Mucosa of gallbladder (tissue), 1 donor: ENCODE results near the gene STARD13. TPM values are rescaled to one million over a fixed set of nuclear protein-coding genes. Genes with fewer than 3 reads are reported as not detected.

Experiments
- DNase-seq: peaks from one replicate; pipeline ENCODE4 v3.0.0-alpha.2; 2020; ENCODE audit warnings: low spot score
- total RNA-seq: library from RNA; stranded (reverse); gene quantifications from one replicate; pipeline ENCODE4 v1.2.1, GENCODE V29; 2021
- donor health status: DM: no; HTN: no; CAD: no.

Gene STARD13
- total RNA-seq, 1 donor from 2014 or later = 36.1 TPM

DNA sequence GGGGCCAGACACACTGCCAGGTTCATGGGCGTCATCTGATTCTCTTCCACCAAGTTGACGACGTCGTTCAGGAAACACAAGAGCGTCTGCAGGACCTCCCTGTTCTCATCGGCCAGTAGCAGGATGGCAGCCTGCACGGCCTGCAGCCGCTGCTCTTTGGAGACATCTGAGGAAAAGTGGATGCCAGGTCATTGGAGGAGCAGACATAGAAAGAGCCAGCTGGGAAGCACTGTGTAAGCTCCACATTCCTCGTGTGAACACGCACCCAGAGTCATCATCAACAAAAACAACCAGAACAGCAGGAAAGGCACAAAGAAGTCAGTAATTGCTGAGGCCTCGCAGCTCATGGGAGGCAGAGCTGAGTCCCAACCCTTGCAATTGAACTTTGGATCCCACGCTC is 172.8 kb downstream of the STARD13 start:
- peak; percentile 42 for DNase-seq

DNA sequence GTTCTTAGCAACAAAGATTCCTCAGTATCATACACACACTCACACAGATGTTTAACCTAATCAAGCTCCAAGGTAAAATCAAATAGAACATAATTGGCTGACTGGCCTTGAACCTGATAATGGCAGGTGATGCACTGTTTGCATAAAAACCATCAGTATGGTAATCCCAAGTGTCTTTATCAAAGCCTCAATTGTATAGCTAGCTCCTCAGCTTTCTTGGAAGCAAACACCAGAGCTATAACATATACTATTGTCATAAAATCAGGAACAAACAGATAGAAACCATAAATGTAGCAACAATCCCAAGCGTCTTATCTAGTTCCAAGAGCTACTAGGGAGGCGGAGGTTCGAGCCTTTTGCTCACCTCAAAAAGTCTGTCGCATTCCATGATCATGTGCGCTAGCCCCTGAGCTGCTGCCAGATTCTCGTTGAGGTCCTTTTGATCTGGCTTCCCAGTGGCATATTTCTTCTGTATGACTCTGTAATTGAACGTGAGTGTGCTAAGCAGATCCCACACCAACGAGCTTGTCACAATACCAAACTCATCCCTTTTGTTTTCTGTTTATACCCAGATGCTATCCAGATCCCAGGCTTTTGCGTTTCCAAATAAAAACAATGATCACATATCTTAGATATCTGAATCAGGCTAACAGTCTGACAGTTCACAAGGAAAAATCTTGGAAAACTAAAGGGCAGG is 174.0 kb downstream of the STARD13 start:
- no peak for DNase-seq

DNA sequence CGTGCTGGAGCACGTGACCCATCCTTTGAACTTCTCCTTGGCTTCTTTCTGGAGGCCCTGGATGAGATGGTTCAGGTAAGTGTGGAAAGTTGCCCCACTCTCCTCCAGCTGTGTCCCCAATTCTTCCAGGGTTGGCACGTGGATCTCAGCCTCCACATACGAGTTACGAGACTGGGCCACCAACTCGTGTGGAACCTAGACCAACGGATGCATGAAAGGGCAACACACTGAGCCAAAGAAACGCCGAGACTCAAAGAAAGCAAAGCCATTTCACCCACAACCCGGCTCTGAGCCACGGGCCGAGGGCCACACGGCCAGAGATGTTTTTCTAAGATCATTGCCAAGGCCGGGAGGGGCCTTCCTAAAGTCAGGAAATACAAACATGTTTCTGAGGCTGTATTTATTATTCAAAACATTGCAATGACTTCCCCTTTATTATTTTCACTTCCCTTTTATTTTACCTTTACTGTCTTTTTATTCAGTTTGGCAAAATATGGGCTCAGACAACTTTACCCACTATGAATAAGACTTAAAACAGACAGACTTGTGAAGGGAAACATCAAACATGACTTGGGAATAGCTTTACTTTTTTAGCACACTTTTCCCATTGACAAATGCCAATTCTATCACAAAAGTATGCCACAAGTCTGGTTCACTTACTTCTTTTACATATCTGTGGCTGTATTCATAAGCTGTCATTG is 174.7 kb downstream of the STARD13 start:
- DNase-seq = no peak

DNA sequence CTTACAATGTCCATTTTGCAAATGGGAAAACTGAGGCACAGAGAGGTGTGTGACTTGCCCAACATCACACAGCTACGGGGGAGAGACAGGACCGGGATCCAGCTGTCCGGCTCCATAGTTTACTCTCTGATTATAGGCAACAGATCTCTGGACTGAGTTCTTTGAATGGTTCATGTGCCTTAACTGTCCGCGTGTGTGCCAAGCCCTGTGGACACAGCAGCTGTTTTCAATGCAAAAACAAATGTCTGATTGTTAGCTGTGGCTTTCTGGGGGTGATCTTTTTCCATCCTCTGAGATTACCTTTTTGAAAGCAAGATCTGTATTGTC is 175.2 kb downstream of the STARD13 start:
- DNase-seq = no peak

DNA sequence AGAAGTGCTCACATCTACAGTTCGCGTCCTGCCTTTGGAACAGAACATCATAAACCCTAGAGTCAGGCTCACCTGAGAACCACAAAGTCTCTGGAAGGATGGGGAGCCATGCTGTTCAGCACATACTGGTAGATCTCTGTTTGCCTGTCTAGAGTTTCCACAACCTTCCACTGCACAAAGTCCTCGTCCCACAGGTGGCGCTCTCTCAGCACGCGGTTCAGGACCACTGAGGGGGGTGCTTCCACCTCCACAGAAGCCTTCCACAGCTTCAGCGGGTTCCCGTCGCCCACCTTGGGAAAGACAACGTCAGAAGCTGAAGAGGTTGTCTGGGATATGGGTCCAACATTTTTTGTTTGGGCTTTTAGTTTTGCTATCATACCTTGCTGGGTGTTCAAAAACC is 175.8 kb downstream of the STARD13 start:
- no peak for DNase-seq

DNA sequence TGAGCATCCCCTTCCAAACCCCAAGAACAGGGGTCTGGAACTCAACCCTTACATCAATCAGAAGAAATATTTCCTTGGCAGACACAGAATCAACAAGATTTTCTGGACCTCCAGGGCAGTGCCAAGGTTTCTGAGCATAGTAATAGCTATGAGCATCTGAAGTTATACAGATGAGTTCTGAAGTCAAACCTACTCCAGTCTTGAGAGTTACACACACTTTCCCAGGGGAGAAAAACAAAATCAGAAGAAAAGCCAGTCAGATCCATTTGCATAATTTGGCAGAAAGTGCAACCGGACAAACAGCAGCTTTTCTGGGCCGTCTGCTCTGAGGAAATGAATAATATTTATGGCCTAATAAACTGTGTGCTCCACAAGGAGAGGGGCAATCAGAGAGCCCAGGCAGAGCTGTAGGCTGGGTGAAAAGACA is 176.3 kb downstream of the STARD13 start:
- DNase-seq = no peak

DNA sequence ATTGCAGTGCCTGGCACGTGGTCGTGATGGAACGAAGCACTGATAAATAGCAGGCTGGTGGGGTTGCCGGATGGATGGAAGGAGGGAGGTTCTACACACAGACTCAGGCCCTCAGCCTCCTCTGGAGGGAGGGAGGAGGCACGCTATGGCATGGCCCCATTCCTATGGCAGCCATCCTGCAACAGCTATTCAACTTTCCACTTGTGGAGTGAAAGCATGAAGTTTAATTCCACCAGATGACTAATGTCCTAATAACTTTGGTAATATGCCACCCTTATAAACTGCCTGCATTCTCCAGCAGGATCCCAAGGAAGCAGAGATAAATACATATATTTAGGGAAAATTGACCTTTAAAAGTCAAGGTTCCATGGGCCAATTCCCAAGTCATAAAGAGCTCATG is 176.9 kb downstream of the STARD13 start:
- no peak for DNase-seq

DNA sequence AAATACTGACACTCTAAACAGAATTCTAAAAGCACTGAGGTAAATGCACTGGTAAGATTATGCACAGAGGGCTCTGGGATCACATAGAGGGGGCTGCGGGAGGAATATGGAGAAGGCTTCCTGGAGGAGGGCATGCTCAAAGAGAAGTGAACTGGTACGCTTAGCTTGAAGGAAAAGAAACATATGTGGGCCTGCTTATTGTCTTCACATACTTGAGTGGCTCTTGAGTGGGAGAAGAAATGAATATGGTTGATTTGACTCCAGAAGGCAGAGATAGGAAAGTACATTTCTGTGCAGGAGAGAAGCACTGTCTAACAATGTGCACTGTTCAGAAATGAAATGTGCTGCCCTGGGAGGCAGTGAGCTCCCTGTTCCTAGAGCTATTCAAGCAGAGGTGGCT is 178.2 kb downstream of the STARD13 start:
- DNase-seq = no peak

DNA sequence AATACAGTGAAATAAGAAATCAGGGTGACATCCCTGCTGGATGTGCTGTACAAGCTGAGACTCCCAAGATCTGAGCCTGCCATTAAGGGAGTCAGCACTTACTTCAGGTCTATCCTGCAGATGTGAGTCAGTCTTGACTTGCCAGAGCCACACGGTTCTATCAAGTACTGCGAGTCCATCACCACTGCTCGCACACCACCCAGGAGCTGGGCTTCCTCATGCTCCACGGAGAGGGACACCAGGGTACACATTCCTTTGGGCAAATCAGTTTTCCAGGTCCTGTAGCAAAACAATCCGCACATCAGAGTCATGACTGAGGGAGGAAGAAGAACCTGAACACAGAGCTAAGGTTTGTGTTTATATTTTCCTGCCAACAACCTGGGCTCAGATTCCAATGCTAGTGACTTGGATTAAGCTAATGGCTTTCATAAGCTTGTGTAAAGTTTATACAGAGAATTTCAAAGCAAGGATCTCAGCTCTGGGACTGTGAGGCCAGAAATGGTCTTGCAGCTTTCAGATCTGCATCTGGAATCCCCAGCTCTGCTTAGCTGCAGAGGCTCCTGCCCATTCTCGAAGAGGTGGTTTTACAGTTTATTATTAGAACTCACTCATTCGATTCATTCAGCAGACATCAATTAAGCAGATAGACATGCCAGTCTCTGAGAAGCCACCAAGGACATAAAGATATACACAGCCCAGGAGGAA is 178.7 kb downstream of the STARD13 start:
- no peak for DNase-seq

DNA sequence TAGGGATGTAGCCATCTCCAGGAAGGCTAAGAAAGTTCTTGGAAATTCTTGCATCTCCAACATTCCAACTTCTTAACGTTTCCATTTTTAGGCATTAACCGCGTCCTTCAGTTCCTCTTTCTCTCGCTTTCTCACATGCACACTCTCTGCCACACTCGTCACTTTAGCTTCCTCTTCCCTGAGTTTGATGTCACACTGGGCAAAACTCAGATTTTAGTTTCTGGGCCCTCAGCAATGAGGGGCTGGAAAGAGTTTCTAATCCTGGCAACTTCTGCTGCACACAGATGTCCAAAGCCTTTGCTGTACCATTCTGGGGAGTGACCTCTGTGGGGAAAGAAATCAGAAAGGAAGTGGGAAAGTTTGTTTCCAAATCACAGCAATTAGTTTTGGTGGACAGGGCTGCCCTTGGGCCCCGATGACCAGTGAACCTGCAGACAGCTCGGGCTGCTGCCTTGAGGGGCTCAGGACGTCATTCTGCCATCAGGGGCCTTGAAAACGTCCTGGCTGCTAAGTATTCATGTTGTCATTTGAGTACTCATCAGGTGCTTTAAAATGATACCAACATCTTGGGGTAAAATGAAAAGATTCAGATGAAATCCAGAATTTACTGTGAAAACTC is 180.1 kb downstream of the STARD13 start:
- DNase-seq = no peak

DNA sequence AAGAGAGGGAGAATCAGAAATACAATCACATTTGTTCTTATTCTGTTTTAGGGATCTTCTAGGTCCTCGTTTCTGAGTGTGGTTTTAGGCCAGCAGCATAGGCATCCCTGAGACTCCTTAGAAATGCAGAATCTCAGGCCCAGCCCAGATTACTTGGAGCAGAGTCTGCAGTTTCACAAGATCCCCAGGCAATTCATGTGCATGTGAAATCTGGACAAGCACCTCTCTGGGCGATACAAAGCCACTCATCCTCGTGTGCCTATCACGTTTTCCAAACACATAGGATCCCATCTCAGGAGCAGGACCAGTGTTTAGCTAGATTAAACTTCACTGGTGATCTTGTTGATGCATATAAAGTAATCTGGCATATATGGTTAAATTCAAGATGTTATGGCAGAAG is 182.1 kb downstream of the STARD13 start:
- no peak for DNase-seq

DNA sequence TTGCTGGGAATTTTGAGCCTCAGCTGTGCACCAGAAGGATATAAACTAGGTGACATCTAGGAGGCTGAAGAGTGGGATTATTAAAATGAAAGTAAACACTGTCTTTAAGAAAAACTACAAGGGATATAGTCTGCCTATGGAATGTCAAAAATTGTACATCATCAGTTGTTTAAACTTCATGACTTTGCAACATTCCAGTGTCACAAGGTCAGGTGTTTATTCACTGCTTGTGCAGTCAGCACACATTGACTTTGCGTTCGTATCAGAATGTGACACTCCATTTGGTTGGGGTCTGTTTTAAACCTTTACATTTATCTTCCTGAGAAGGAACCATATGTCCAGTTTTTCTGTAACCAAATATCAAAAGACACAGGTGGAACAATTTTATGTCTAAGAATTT is 183.7 kb downstream of the STARD13 start:
- DNase-seq = no peak

DNA sequence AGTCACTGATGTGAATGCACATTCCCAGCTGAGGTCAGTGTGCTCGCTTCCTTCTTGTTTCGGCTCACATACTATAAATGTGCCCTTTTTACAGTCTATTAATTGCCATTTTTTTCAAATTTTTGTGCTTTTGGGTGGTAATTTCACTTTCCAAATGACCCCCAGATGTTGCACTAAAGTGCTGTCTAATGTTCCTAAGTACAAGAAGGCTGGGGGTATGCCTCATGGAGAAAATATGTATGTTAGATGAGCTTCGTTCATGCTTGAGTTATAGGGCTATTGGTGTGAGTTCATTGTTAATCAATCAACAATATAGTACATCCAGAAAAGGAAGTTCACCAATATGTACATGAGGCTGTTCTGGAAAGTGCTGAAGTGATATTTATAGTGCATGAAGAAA is 184.7 kb downstream of the STARD13 start:
- no peak for DNase-seq

DNA sequence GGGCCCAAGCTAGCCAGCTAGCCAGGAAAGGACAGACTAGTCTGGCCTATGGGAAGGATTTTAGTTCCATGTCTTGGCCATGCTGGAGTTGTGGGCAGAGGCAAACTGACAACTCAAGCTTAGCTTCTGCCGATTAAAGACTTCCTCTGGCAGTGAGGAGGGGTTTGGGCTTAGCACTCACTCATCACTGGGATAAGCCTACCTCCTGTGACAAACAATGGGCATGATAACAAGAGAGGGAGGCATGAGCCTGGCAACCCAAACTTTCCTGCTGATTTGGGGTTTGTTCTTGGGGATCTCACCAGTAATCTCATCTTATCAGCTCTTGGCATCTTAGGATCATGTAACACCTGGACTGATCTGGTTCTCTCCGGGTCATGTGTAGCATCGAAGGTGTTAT is 185.7 kb downstream of the STARD13 start:
- no peak for DNase-seq

DNA sequence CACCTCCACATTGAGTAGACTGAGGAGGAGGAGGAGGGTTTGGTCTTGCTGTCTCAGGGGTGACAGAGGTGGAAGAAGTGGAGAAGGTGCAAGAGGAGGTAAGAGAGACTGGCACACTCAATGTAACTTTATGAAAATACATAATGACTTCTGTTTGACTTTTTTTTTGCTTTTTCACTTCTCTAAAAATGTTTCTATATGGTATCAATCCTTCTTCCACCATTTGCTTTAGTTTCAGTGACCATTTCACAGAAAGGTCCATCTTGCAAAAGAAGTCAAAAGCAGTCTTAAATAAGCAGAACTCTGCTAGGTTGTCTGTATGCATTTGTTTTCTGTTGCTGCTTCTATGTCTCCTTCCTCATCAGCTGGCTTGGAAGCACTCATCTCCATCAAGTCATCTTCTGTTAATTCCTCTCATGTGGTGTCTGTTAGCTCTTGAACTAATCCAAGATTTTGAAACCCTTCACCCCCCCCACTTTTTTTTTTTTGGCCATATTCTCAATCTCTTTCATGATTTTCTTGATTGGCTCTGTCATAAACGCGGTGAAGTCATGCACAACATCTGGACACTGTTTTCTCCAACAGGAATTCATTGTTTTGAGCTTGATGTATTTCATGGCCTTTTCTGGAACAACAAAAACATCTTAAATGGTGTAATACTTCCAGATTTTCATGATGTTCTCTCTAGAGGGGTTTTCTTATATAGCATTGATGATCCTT is 188.5 kb downstream of the STARD13 start:
- DNase-seq = no peak

DNA sequence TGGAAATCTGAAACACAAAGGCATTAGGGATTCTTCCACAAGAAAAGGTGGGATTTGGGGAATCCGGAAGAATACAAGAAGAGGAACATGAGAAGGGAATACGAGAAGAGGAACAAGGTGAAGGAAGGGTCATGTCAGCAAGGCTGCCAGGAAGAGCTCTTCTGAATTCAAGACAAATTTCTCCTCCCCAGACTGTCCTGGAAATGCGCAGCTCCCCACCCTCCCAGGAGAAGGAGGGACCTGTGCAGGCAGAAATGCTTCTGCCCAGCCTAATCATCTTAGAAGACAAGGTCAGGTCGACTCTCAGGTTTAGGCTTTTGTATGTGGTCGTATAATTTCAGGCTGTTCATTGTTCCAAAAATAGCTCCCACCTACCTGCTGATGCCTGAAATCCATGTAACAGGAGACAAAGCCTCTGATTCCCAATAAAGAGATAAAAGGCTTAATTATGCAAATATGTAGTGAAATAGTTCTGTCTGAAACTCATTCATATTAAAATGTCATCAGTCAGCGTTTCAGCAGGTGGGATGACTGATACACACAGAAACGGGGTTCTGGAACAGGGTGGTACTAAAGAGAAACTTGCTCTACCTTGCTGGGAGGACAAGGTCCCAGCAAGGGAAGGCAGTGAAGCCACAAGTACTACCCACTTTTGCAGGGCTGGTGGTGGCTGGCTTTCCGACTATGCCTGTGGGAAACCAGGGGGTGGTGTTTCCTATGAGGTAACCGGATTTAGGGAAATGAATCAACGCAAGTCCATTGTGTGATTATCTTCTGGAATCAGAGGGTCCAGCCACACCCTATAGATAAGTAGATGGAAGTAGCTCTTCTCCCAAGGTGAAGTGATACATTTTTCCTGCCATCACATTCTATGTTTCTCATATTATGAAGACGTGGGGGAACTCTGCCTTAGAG is 193.2 kb downstream of the STARD13 start:
- no peak for DNase-seq

DNA sequence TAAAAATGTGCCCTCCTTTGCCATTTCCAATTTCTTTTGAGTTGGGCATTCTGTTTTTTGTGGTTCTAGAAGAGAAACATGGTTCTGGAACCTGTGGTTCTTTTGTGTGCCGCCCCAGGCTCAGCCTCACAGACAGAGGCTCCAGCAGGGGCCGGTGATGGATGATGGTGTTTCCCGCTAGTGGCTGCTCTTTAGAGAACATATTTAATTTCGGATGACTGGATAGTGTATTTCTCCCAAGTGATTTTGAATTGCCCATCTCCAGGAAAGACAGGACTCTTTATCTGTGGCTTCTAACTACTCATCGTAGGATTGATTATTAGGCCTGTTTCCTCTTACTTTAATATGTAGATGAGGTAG is 194.2 kb downstream of the STARD13 start:
- no peak for DNase-seq

DNA sequence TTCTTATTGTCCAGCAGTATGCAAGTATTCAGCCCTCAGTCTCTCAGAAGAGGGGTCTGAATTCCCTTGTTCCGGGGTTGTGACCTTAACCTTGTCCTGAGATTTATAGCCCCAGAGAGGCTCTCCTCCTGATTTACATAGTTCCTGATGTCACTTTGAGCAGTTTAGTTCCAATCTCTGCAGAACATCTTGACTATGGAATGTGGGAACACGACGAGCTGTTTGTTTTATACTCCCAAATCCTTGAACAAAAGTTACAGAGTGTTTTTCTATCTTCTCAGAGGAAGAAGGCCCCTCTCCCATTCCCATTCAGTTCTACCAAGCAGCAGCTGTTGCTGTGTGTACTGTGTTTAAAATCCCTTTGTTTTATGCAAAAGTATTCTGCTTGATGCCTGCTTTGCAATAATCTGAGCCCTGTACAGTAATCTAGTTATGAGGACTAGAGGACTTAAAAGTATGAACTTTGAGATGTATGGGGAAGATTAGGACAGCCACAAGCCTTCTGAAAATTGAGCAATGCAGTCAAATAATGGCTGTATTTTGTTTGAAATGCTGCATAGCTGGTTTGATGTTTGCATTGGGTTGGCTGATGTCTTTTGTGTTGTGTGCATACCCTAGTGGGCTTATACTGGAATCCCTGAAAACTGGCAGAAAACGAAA is 194.7 kb downstream of the STARD13 start:
- no peak for DNase-seq

DNA sequence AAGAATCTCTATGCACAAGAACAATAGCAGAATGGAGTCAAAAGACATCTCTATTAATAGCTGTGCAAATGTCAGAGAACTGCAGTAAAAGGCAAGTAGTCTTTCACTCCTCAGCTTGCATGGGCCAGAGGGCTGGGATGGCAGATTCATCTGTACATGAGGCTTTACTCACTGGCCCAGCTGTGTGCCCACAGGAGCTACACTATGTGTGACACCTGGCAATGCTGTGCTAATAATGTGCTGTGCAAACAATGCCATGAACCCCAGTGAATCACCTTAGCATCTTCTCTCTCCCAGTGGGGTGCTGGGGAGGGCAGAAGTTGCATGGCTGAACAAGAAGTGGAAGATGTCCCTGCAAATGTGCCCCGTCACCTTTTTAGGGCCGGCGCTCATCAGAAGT is 196.2 kb downstream of the STARD13 start:
- no peak for DNase-seq

DNA sequence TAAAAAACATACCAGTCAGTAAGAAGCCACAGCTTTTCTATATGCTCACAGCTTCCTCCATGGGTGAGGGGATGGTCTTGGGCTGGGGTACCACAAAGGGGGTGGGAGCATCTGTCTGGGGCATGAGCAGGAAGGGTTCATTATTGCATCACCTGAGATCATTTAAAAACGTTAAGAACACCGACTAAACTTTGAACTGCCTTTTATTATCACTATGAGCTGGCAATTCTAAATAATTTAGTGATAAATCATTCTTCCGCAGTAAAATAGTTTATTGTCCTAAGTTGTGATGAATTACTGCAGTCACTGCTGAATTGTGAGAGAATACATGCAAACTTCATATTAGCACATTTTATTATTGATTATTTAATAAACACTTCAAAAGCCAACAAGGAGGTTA is 197.8 kb downstream of the STARD13 start:
- DNase-seq = no peak

DNA sequence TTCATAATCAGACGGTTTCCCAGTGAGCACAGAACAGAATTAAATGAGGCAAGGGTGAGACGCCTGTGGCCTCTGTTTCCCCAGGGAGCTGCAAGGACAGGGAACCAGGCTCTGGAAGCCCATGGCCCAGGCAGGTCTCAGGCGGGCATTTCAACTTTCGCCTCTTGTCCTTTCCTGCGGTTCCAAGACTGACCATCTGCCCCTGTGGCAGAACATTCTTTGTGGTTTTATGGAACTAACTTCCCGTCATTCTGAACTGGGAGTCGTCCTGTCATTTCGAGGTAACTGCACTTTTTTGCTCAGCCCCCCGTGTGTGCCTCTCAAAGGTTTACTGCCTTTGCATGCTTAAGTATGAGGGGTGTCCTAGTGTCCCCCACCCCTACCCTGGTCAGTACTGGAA is 198.5 kb downstream of the STARD13 start:
- no peak for DNase-seq
